ENCODE data around the gene ADAMTS3.
A peak's percentile ranks its signal among the peaks of the same experiment; 100 is the strongest.

ADAMTS3 gene

DNA sequence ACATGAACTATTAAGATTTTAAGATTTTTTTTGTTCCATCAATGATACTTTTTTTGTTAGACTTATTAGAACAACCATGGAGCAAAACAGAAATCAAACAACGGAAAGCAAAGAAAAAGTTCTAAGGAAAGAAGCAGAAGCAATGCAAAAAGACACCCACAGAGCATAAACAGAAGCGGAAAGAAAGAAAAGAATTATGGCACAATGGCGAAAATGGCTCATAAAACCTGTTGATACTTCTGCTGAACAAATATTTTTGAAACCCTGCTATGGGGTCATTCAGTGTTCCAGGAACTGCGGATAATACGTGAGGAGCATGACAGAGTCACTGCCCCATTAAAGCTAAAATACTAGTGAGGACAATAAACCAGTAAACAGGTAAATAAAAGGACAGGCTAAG, 138.0 kb downstream of the ADAMTS3 start:
- Histone ChIP-seq H3K27ac (ENCODE audit: extremely low read depth, low read depth, low read length) (no peak overlapping the region), H3K9me3 (ENCODE audit: control insufficient read depth, insufficient read depth, low read depth, low read length) (no peaks in the 10 kb centered on the region), H3K36me3 (ENCODE audit: control insufficient read depth in 2 of 2, insufficient read depth in 1 of 2, low read length in 2 of 2) (no peaks in the 10 kb centered on the region), H3K4me1 (ENCODE audit: control insufficient read depth, insufficient read depth, low read length) (peaks cover 4% of the 10 kb centered on the region; the same call in 1 of the 2 replicates), H3K4me3 (ENCODE audit: low read depth, low read length) (no peak overlapping the region)
- ChIA-PET CTCF (no interaction called here), POLR2A (no interaction called here)
- TF ChIP-seq, protein P1, sequence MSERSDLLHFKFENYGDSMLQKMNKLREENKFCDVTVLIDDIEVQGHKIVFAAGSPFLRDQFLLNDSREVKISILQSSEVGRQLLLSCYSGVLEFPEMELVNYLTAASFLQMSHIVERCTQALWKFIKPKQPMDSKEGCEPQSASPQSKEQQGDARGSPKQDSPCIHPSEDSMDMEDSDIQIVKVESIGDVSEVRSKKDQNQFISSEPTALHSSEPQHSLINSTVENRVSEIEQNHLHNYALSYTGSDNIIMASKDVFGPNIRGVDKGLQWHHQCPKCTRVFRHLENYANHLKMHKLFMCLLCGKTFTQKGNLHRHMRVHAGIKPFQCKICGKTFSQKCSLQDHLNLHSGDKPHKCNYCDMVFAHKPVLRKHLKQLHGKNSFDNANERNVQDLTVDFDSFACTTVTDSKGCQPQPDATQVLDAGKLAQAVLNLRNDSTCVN (tag by site-specific recombination; optimal IDR thresholded peaks at IDR 0.05), result no peak
- TF ChIP-seq KLF1 (tag by site-specific recombination; IDR thresholded peaks at IDR 0.05), result no peak
- TF ChIP-seq ZNF530 (tag by site-specific recombination; IDR thresholded peaks at IDR 0.05; ENCODE audit: low read depth), result no peak
- no peak for TF ChIP-seq ZNF549 (tag by site-specific recombination; IDR thresholded peaks at IDR 0.05)
- TF ChIP-seq ZNF571 (tag by site-specific recombination; IDR thresholded peaks at IDR 0.05), result no peak
- TF ChIP-seq ZNF561 (tag by site-specific recombination; IDR thresholded peaks at IDR 0.05; ENCODE audit: borderline replicate concordance), result no peak
- no peak for TF ChIP-seq ZNF701 (tag by site-specific recombination; IDR thresholded peaks at IDR 0.05)
- no peak for TF ChIP-seq ZNF837 (tag by site-specific recombination; IDR thresholded peaks at IDR 0.05)
- TF ChIP-seq RBAK (tag by site-specific recombination; IDR thresholded peaks at IDR 0.05), result no peak
- peak; percentile 69 for TF ChIP-seq SCRT2 (tag by site-specific recombination; IDR thresholded peaks at IDR 0.05)
- no peak for TF ChIP-seq ZNF426 (tag by site-specific recombination; IDR thresholded peaks at IDR 0.05)
- TF ChIP-seq, protein P2, sequence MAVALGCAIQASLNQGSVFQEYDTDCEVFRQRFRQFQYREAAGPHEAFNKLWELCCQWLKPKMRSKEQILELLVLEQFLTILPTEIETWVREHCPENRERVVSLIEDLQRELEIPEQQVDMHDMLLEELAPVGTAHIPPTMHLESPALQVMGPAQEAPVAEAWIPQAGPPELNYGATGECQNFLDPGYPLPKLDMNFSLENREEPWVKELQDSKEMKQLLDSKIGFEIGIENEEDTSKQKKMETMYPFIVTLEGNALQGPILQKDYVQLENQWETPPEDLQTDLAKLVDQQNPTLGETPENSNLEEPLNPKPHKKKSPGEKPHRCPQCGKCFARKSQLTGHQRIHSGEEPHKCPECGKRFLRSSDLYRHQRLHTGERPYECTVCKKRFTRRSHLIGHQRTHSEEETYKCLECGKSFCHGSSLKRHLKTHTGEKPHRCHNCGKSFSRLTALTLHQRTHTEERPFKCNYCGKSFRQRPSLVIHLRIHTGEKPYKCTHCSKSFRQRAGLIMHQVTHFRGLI (tag by site-specific recombination; IDR thresholded peaks at IDR 0.05), result no peak
- peak; percentile 51 for TF ChIP-seq FEZF1 (tag by site-specific recombination; IDR thresholded peaks at IDR 0.05)
- TF ChIP-seq, protein P3, sequence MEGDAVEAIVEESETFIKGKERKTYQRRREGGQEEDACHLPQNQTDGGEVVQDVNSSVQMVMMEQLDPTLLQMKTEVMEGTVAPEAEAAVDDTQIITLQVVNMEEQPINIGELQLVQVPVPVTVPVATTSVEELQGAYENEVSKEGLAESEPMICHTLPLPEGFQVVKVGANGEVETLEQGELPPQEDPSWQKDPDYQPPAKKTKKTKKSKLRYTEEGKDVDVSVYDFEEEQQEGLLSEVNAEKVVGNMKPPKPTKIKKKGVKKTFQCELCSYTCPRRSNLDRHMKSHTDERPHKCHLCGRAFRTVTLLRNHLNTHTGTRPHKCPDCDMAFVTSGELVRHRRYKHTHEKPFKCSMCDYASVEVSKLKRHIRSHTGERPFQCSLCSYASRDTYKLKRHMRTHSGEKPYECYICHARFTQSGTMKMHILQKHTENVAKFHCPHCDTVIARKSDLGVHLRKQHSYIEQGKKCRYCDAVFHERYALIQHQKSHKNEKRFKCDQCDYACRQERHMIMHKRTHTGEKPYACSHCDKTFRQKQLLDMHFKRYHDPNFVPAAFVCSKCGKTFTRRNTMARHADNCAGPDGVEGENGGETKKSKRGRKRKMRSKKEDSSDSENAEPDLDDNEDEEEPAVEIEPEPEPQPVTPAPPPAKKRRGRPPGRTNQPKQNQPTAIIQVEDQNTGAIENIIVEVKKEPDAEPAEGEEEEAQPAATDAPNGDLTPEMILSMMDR (tag by site-specific recombination; IDR thresholded peaks at IDR 0.05), result no peak
- no peak for TF ChIP-seq ZFP37 (tag by site-specific recombination; IDR thresholded peaks at IDR 0.05)
- peak; percentile 34 for TF ChIP-seq OSR2 (tag by site-specific recombination; IDR thresholded peaks at IDR 0.05)

DNA sequence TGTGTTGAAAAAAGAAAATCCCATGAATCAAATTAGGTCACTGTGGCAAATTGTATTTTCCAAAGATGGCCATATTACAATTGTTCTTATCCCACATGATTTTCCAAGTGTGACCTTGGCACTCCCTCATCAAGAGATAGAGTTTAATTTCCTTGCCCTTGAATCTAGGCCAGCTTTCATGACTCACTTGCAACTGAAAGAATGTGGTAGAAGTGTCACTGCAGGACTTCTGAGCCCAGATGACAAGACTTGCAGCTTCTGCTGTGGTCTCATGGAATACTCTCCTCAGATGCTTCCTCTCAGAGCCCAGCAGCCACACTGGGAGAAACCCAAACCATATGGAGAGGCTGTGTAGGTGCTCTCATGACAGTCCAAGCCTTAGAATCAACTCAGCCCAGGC, 139.0 kb downstream of the ADAMTS3 start:
- H3K4me1 ChIP-seq (ENCODE audit: control insufficient read depth, insufficient read depth, low read length), result peaks cover 4% of the 10 kb centered on the region; the same call in 1 of the 2 replicates
- TF ChIP-seq ZNF701 (tag by site-specific recombination; IDR thresholded peaks at IDR 0.05) (no peak), ZBTB17 (tag by site-specific recombination; IDR thresholded peaks at IDR 0.05) (0 out of 2 replicates have a peak, but pooled peaks have one; percentile 20)
- H3K9me3 ChIP-seq (ENCODE audit: control insufficient read depth, insufficient read depth, low read depth, low read length), result no peaks in the 10 kb centered on the region
- POLR2A ChIA-PET, result no interaction called here
- no peak overlapping the region for H3K4me3 ChIP-seq (ENCODE audit: low read depth, low read length)
- no peak overlapping the region for H3K27ac ChIP-seq (ENCODE audit: extremely low read depth, low read depth, low read length)
- H3K36me3 ChIP-seq (ENCODE audit: control insufficient read depth in 2 of 2, insufficient read depth in 1 of 2, low read length in 2 of 2), result no peaks in the 10 kb centered on the region
- CTCF ChIA-PET, result no interaction called here

DNA sequence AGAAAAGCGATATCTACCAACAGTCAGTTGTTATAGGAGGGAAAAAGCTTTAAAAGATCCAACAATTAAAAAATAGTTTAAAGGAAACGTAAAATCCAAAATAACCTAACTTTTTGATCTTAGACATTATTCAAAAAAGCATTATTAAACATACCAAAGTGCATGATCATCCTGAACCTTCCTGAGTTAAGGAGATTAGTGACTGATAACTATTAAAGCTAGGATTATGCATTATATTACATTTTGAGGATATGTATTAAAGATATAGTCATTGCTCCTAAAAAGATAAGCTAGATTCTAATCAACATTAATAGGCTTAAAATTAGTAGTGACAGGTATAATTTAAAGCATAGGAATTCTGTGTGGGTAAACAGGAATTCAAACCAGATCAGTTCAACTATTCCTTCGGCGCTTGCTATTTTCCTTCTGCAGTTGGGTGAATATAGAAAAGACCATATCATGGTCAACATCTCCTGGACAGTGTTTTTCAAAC, 139.6 kb downstream of the ADAMTS3 start:
- Histone ChIP-seq H3K36me3 (ENCODE audit: control insufficient read depth in 2 of 2, insufficient read depth in 1 of 2, low read length in 2 of 2) (no peaks in the 10 kb centered on the region), H3K27ac (ENCODE audit: extremely low read depth, low read depth, low read length) (no peak overlapping the region), H3K4me3 (ENCODE audit: low read depth, low read length) (no peak overlapping the region), H3K4me1 (ENCODE audit: control insufficient read depth, insufficient read depth, low read length) (peaks cover 4% of the 10 kb centered on the region; the same call in 1 of the 2 replicates), H3K9me3 (ENCODE audit: control insufficient read depth, insufficient read depth, low read depth, low read length) (no peaks in the 10 kb centered on the region)
- POLR2A ChIA-PET, result no interaction called here
- TF ChIP-seq, protein P4, sequence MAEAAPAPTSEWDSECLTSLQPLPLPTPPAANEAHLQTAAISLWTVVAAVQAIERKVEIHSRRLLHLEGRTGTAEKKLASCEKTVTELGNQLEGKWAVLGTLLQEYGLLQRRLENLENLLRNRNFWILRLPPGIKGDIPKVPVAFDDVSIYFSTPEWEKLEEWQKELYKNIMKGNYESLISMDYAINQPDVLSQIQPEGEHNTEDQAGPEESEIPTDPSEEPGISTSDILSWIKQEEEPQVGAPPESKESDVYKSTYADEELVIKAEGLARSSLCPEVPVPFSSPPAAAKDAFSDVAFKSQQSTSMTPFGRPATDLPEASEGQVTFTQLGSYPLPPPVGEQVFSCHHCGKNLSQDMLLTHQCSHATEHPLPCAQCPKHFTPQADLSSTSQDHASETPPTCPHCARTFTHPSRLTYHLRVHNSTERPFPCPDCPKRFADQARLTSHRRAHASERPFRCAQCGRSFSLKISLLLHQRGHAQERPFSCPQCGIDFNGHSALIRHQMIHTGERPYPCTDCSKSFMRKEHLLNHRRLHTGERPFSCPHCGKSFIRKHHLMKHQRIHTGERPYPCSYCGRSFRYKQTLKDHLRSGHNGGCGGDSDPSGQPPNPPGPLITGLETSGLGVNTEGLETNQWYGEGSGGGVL (tag by site-specific recombination; IDR thresholded peaks at IDR 0.05), result no peak
- no peak for TF ChIP-seq ZNF16 (tag by site-specific recombination; IDR thresholded peaks at IDR 0.05; ENCODE audit: low read depth)
- no peak for TF ChIP-seq ZNF549 (tag by site-specific recombination; IDR thresholded peaks at IDR 0.05)
- no peak for TF ChIP-seq WT1 (tag by site-specific recombination; IDR thresholded peaks at IDR 0.05)
- TF ChIP-seq, protein P5, sequence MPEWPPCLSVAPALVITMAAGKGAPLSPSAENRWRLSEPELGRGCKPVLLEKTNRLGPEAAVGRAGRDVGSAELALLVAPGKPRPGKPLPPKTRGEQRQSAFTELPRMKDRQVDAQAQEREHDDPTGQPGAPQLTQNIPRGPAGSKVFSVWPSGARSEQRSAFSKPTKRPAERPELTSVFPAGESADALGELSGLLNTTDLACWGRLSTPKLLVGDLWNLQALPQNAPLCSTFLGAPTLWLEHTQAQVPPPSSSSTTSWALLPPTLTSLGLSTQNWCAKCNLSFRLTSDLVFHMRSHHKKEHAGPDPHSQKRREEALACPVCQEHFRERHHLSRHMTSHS (tag by site-specific recombination; IDR thresholded peaks at IDR 0.05), result no peak
- TF ChIP-seq ZBTB21 (tag by site-specific recombination; IDR thresholded peaks at IDR 0.05), result no peak
- no peak for TF ChIP-seq ZNF623 (tag by site-specific recombination; IDR thresholded peaks at IDR 0.05)
- CTCF ChIA-PET, result no interaction called here

Measured in HEK293 (cell line).